HG03066 (cell line): Measurements from ENCODE around the gene RIPOR3.
"Not testable (repeated sequence)": the region's sequence is repeated elsewhere in the genome, so short reads cannot be mapped to it uniquely, and the experiment has no call there.

ENCODE experiments used
- ATAC-seq: cut with Tn5 transposase; IDR thresholded peaks from one replicate; pipeline ENCODE4 v1.9.1; 2021; ENCODE audit warnings: low read depth; ENCODE audit not compliant: unreplicated experiment

RIPOR3 gene

GRCh38 chr20:50635014-50635557, 56.3 kb downstream of the RIPOR3 start:
- no peak for ATAC-seq

DNA sequence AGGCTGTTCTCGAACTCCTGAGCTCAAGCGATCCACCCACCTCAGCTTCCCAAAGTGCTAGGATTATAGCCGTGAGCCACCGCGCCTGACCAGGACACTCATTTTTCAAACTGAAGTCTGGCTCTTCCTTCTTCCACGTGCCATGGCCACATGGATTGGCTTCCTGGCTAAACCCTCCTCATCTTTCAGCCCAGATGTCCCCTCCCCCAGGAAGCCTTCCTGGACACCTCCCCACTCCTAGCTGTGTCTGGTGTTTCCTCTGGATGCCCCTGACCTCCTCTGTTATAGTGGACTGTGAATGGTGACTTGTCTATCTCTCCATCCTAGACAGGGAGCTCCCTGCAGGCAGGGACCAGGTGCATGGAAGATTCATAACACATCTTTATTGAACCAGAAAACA, 57.2 kb downstream of the RIPOR3 start:
- no peak for ATAC-seq

- no peak for ATAC-seq
These were observed 58.0 kb downstream of the RIPOR3 start for GRCh38 chr20:50633361-50633760.

GRCh38 chr20:50632701-50633100, 58.6 kb downstream of the RIPOR3 start:
- ATAC-seq = no peak

DNA sequence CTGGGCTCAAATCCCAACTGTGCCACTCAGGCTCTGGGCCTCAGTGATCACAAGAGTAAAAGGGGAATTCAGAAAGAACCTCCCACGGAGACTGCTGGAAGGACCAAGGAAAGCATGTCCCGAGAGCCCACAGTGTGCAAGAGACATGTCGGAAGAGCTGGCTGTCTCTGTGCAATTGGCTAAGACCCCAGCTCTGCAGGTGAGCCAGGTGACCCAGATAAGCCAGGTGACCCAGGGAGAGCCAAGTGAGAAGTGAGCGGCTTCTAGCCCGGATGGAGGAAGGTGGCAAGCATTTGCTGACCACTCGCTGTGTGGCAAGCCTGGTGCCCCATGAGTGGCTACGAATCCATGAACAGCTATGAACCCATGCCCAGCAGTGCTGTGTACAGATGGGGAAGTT, 59.1 kb downstream of the RIPOR3 start:
- no peak for ATAC-seq

DNA sequence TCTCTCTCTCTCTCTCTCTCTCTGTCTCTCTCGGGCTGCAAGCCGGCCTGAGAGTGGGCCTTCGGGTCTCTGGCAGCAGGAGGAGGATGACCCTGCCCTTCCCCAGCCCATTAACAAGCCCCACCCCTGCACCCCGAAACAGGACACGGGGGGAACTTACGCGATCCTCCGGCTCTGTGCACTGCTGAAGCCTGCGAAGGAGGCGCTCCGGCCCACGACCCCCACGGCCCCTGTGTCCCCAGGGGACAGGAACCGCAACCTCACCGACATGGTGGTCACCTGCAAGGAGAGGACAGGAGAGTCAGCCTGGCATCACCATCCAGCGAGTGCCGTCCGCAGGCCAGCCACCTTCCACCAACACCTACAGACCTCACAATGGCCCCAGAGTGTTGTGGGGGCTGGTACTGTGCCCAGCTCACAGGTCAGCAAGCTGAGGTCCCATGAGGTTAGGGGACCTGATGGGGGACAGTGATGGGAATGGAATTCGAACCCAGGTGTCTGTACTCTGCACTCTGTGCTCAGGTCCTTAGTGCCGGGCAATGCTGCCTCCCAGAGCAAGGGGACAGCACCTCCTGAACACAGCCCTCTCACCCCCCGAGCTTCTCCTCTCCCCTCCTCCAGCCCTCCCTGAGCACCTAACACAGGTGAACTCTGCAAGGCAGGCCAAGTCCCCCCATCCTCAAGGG, 60.6 kb downstream of the RIPOR3 start:
- ATAC-seq = no peak

GRCh38 chr20:50629670-50630045, 61.7 kb downstream of the RIPOR3 start:
- ATAC-seq = no peak

- no peak for ATAC-seq
These were observed 62.3 kb downstream of the RIPOR3 start for GRCh38 chr20:50628853-50629669.

- no peak for ATAC-seq
These were observed 63.0 kb downstream of the RIPOR3 start for GRCh38 chr20:50628332-50628731.

- no peak for ATAC-seq
These were observed 63.6 kb downstream of the RIPOR3 start for GRCh38 chr20:50627747-50628146.

- ATAC-seq = no peak
These were observed 65.2 kb downstream of the RIPOR3 start for GRCh38 chr20:50625986-50626677.

- no peak for ATAC-seq
These were observed 66.9 kb downstream of the RIPOR3 start for GRCh38 chr20:50624351-50625016.

DNA sequence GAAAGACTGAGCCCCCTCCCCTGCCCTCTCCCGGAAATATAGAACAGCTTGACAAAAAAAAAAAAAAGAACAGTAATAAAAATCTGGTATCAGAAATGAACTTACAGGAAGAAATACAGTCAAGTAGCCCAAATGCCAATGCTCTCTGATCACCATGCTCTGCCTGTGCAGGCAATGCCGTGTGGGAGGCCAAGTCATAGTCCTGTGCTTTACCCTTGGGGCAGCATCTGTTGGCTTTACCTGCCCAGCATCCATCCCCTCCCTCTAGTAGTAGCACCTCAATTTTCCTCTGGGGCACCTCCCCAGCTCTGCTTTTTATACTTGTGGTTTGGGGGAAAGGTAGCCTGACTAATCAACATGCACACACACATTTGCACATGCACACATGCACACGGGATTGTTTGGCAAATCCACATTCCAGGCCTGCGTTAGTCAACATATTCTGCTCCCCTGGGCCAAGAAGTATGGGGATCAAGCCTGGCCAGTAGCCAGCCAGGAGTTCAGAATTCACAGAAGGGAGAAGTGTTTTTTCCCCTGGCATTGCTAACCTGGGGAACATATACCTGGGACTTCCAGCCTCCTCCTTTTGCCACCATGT, 70.2 kb downstream of the RIPOR3 start:
- no peak for ATAC-seq

DNA sequence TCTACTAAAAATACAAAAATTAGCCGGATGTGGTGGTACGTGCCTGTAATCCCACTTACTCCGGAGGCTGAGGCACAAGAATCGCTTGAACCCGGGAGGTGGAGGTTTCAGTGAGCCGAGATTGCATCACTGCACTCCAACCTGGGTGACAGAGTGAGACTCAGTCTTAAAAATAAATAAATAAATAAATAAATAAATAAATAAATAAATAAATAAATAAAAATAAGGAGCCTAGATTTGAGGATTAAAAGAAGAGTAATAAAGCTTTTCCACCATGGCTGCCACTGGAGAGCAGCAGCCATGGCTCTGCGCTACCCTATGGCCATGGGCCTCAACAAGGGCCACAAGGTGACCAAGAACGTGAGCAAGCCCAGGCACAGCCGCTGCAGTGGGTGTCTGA, 70.9 kb downstream of the RIPOR3 start:
- not testable (repeated sequence) for ATAC-seq

- ATAC-seq = no peak
These were observed 72.8 kb downstream of the RIPOR3 start for GRCh38 chr20:50618537-50618936.

DNA sequence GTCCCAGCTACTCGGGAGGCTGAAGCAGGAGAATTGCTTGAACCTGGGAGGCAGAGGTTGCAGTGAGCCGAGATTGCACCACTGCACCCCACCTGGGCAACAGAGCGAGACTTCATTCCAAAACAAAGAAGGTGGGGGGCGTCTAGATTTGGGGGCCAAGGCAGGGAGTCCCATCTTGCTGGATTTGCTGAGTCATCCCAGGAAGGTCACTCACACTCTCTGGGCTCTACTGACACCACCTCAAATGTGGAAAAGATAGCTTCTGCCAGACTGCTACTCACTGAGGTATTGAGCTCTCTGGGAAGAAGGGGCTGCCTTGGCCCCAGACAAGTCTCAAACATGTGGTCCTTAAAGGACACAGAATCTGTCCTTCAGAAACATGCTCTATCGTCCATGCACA, 74.3 kb downstream of the RIPOR3 start:
- no peak for ATAC-seq

- ATAC-seq = no peak
These were observed 75.9 kb downstream of the RIPOR3 start for GRCh38 chr20:50615407-50615806.

GRCh38 chr20:50613438-50614169, 77.7 kb downstream of the RIPOR3 start:
- ATAC-seq = no peak

GRCh38 chr20:50611128-50611810, 80.1 kb downstream of the RIPOR3 start:
- no peak for ATAC-seq
